GM21360 (cell line): ENCODE measurements around the gene RIMBP2.
"Not testable (repeated sequence)": the region's sequence is repeated elsewhere in the genome, so short reads cannot be mapped to it uniquely, and the experiment has no call there.

Experiments used
- ATAC-seq: cut with Tn5 transposase; IDR thresholded peaks from one replicate; pipeline ENCODE4 v1.9.1; 2021; ENCODE audit warnings: mild to moderate bottlenecking, moderate library complexity; ENCODE audit not compliant: unreplicated experiment

The RIMBP2 gene

DNA sequence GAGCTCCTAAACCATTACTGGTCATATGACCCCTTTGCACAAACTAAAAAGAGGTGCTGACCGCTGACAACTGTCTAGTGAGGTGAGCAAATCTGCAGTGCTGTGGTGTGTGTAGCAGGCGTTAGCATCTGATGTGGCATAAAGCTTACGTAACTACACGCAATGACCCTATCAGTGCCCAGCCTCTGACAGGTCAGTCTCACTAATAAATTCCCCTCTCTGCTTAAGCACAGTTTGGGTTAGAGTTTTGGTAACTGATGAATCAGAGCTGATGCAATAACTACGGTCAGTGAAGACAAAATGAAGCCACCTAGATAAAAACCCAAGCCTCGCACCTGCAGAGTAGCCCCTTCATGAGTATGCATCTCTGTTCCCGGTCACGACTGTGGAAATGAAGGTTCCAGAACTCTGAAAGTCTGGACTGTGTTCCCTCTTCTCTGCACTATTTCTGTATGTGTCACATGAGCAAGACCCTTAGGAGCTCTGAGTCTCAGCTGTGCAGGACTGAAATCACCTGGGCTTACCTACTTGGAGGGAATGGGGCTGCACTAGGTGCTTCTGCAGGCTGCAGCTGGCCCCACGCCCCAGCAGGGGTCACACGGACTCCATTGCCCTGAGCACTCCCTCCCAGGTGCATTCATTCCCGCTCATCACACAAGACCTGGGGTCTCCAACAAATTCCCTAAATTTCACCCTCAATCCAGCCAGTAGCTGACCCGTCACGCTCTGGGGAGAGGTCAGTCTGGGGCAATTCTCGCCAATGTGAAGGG is 54.4 kb downstream of the RIMBP2 start:
- ATAC-seq: no peak

DNA sequence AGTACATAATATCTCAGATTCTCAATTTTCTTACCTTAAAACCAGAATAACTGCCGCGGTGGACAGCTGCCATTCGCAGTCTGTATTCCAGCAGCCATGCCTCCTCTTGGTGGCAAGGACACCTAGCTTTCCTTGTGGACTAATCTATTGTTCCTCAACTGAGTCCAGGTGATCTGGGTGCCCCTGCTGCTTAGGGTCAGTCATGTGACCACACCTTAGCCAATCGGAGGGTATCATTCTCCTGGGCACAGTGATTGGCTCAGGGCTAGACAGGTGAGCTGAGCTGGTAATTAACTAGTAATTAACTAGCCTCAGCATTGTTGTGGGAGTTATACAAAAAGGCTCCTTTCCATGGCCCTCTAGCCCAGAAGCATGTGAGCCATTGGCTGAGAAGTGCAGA is 55.0 kb downstream of the RIMBP2 start:
- ATAC-seq: no peak

DNA sequence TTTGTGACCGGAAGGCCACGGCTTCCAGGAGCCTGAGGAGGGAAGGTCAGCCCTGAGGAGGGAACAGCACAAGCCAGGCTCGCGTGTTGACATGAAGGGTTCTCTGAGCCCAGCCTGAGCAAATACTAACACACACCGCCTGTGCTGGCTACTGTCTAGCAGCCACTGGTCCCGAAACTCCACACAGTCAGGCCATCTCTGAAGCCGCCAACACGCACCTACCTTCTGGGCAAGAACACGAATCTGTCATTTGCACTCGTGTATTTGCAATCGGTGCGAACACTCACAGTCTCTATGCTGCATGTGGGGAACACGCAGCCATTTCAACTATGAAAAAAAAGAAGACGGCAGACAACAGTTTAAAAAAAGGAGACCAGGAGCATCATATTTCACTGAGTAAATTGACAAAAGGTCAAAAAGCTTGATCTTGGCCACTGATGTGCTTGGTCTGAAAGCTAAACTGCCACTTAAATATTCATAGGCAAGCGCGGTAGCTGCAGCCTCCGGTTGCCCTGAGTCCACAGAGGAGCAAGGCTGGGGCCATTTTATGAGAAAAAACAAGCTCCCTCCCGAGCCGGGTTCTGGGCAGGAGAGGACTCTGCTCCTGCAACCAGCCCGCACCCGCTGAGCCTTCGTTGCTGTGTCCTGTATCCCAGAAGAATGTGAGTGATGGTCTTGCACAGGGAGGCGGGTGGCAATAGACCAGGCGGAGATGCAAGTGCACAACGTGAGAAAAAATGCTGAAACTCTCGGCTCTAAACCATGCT is 57.8 kb downstream of the RIMBP2 start:
- no peak for ATAC-seq

DNA sequence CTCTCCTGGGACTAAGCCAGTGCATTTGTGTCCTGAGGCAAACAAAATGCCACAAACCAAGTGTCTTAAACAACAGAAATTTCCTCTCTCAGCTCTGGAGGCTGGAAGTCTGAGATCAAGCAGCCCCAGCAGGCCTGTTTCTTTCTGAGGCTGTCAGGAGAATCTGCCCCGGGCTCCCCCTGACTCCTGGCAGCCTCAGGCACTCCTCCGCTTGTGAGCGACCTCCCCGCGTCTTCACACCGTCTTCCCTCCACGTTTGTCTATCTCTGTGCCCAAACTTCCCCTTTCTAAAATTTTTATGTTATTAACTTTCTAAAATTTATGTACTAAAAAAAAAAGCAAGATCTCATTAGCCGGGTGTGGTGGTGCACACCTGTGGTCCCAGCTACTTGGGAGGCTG is 59.7 kb downstream of the RIMBP2 start:
- no peak for ATAC-seq

DNA sequence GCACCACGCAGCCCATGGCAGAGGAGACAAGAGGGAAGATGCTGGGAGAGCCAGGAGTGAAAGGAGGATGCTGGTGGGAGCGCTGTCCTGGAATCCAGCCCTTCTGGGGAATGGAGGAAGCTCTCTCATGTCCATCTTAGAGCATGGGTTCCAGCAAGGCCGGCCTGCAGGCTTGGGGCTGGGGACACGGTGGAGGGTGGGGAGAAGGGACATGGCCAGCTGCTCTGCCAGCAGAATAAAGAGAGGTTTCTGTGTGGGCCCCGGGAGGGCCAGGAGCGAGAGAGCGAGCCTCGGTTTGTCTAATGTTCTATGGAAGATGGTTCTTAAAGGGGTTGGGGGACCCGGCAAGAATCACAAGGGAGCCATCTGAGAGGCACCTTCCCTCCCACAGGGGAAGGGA is 60.2 kb downstream of the RIMBP2 start:
- ATAC-seq: no peak

DNA sequence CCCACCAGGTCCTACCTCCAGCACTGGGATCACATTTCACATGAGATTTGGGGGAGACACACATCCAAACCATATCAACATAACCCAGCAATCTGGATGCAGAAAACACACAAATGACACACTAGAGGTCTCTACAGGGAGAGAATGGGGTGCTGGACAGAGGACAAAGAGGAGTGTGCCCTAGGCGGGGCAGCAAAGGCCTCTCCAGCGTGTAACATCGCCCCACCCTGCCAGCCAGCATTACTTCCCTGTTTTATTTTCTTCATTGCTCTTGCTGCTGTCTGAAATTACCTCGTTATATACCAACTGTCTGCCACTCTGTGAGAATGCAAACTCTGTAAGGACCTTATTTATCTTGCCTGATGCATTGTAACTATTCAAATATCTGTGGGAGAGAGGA is 61.1 kb downstream of the RIMBP2 start:
- ATAC-seq: no peak

DNA sequence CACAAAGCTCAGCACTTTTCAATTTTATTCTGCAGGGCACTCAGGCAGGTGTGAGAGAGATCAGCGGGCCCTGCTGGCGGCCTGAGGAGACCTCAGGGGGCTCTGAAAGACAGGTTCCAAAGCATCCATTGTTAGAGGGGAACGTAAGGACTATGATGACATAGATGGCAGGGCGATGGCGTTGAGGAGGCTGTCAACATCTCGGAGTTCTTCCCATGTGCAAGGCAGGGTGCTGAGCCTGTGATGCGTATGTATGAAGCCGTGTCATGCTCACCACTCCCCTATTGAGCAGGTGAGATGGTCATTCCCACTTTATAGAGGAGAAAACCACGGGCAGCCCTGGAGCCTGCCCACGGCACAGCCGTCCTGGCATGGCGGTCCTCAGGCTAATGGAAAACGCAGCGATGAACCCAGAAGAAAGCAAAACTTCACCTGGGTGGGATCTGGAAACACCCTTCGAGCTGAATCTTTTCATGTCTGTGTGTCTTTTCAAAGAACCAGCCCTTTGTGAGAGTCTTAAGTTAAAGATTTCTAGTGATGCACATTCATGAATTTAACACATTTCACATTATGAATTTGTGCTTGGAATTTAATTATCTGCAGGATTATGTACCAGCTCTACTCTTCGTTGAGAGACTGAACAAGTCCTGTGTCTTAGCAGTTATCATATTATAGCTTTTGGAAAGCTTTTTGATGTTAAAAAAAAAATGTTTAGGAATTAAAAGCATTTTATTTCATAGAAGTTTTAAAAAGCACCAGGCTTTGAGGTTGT is 64.7 kb downstream of the RIMBP2 start:
- no peak for ATAC-seq

DNA sequence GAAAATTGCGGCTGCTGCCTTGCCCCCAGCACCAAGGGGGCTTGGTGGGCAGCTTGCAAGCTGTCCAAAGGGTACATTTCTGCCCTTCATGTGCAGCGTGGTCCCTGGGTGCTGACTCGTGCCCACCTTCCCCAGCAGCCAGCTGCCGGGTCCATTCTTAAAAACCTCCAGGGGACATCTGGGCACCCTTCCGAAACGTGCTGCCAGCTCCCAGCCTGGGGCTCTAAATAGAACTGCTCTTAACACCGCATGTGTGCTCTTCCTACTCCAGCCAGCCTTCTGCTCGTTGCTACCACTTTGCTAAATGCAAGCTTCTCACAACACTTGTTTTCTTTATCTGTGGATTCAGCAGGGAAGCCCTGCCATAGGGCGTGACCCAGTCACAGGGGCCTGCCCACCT is 66.0 kb downstream of the RIMBP2 start:
- no peak for ATAC-seq

DNA sequence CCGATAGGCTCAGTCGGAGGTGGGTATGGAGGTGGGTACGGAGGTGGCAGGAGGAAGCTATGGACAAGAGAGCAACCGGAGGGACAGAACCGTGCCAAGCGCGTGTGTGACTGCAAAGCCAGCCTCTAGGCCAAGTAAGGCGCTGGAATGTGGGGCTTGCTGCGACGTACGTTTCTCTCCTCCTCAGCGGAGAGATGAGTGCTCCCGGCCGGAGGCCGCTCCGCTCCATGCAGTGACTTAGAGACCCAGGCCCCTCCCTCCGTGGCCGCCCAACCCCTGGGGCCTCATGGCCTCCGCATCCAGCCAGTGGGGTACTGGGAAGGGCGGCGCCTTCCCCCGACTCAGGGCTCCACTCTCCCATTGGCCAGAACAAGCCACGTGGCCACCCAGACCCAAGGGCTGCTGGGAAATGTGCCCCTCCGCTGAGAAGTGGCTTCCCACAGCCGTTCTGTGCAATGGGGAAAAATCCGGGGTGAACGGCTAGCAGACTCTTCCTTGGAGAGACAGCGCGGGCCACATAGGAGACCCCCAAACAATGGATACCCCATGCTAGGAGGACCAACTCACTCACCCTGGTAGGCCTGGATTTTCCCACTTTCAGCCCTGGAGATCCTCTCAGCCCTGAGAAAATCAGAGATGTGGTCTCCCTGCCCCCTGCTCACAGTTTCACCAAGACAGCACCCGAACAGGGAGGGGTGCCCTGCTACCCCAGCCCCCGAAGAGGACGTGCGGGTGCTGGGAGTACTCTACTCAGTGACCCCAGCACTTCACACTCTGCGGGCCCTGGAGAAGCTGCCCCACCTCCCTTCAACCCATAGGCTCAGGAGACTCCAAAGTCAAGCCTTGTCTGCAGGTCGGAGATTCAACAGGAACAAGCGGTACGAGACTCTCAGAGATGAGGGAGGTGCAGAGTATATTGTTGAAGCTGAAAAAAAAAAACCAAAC is 66.7 kb downstream of the RIMBP2 start:
- no peak for ATAC-seq

DNA sequence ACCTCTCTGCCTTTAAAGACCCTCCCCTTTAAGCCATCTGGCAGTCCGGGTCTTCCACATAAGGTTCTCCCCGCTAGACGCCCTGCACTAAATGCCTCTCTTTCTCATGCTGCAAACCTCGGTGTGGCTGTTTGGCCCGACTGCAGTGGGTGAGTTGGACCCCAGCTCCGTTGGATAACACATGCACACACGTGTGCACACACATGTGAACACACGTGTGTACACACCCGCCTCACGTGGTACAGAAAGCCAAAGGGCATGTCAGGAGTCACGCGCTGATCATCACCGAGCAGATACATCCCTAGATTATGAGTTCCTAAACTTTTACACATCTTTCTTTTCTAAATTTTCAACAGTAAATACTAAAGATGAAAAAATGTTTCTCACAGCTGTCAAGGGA is 68.3 kb downstream of the RIMBP2 start:
- no peak for ATAC-seq

DNA sequence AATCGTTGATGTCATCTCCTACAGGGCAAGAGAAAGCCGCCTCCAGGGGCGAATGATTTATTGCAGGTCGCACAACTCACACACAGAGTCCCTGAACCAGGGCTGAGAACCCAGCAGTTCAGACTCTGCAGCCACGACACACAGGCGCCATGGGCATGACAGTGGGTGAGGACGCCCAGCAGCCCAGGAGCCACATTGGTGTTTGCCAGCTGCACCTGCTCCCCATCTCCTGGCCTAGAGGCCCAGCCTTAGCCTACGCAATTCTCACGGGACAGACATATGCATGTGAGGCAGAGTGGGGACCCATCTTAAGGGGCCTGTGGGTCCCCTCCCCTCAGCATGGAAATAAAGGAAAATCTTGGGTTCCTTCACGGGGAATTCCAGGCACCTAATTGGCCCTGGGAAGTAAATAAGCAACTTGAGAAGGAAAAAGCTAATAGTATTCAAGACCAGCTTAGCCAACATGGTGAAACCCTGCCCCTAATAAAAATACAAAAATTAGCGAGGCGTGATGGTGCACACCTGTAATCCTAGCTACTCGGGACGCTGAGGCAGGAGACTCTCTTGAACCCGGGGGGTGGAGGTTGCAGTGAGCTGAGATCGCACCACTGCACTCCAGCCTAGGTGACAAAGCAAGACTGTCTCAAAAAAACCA is 69.3 kb downstream of the RIMBP2 start:
- ATAC-seq: no peak

DNA sequence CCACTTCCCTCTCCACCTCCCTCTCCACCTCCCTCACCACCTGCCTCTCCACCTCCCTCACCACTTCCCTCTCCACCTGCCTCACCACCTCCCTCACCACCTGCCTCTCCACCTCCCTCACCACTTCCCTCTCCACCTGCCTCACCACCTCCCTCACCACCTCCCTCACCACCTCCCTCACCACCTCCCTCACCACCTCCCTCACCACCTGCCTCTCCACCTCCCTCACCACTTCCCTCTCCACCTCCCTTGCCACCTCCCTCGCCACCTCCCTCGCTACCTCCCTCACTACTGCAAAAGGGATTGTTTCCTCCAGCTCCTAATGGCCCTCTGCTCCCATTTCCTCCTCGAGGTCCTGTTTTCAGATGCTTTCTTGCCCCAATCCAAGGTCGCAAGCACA is 69.9 kb downstream of the RIMBP2 start:
- ATAC-seq: not testable (repeated sequence)

DNA sequence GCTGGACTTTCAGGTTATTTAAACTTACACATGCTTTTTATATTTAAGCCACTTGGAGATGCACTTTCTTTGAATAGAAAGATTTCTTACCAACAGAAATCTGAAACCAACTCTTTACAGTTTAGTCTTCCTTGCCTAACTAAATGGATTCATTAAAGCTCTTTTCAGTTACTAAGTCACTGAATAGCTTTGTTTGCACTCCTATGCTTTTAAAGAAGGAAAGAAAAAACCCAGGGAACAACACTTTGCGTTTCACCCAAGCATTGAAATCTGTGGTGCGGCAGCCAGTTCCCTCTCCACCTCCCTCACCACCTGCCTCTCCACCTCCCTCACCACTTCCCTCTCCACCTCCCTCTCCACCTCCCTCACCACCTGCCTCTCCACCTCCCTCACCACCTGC is 70.3 kb downstream of the RIMBP2 start:
- no peak for ATAC-seq

DNA sequence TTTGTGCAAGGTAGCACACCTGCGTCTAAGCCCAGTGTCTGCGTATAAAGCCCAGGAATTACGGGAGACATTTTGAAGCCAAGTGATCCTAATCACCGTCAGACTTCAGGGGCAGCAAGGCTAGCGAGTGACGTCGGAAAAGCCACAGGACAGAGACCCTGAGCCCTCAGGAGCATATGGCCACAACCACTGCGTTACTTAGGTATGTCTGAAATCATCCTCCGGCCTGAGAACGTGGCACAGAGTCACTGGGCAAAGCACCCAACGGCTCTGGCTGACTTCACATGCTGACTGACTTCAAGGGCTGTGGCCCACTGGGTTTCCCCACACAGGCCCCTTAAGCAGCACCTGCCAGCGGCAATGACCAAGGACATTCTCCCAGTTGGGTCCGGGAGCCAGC is 71.5 kb downstream of the RIMBP2 start:
- no peak for ATAC-seq

DNA sequence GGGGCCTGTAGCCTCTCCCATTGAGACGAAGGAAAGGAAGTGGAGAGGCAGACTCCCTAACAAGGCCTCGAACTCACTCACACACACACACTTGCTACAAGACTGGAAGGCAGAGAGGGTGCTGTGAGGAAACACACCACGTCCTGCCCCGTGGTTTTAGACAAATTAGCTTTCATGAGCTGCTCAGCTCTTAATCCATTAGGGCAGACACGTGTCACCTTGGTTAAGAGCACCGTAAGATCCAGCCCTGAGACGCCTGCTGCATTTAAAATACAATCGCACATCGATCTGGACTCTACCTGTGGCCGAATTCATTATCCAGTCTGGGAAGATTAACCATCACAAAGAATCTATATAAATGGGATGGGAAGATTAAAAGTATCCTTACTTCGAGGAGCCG is 72.0 kb downstream of the RIMBP2 start:
- ATAC-seq: no peak

DNA sequence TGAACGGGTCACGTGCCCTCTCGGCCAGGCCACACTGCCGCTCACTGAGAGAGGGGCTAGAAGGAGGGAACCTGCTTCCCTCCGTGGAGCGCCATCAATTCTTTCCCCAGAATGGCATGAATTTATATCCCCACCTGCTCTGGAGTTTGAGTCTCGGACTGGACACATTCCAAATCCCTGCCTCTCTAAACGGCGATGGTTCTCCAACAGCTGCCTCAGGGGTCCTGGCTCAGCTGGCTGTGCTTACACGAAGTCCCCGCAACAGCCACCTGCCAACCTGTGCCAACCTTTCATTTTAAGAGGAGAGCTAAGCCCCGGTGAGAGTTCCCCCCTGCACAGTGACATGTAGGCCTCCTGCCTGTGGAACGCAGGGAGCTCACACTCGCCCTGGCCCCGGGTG is 73.2 kb downstream of the RIMBP2 start:
- ATAC-seq: no peak

DNA sequence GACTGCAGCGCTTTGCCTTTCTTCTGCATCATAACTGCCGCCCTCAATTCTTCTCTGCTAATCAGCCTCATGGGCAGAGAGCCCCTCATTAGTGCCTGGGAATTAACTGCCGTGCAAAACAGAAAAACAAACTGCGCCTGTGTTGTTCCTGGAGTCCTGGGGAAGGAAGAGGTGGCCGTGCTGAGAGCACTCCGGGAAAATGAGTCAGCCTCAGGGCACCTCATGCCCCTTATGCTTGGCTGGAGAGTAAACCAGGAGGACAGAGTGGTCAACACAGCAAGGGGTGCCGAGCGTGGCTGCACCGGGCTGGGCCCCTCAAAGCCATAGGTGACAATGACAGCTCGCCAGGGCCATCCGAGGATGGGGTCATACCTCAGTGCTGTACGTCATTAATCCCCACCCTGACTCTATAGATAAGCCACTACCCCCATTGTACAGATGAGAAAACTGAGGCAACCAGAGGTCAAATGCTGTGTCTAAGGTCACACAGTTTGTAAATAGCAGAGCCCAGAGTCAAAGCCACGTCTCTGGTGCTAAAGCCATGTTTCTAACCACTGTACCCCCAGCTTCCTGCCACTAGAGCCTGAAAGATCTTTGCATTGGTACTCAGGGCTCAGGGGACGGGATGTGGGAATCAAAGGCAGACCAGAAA is 74.4 kb downstream of the RIMBP2 start:
- no peak for ATAC-seq

DNA sequence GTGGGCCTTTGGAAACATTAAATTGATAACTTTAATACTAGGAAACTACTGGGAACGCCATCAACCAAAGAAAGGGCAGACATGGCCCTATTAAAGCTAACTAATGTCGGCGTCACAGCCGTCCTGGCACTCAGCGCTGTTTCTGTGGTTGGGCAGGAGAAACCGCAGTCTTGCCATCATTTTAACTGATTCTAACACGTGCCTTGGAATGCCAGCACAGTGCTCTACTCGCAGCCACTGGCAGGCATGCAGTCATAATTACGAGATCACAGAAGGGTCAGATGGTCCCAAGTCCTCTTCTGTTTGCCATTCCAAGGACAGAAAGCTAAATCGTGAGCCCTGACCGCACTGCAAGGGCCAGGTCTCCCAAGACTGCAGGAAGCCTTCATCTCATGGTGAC is 75.2 kb downstream of the RIMBP2 start:
- ATAC-seq: no peak

DNA sequence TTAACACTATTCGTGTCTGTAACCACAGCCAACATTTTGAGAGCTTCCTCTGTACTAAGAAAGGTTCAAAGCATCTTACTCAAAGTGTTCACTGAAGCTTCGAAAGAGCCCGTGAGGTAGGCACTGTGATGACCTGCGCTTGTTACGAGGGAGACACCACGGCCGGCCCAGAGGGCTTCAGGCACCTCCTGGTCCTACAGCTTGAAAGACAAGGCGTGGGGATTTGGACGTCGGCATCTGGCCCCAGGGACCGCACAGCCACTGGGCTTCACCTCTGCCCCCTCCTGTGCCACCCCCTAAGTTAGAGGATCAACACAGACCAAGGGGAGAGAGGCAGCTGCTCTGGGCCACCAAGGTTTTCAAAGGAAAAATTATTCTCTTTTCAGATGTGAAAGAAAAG is 75.6 kb downstream of the RIMBP2 start:
- no peak for ATAC-seq
